Vagina (tissue), 2 donors: Measurements from ENCODE around the gene PROZ.

Experiments
- CTCF ChIP-seq, 3 experiments: fragments of 450-650 bp in 2 of 3; fragments of 200-600 bp in 1 of 3; sonication (generic) in 1 of 3; IDR thresholded peaks; one replicate each; pipeline ENCODE4 v1.5.1; 2017 to 2019; ENCODE audit warnings: antibody characterized with exemption in 3 of 3, mild to moderate bottlenecking in 2 of 3, moderate library complexity in 2 of 3
- POLR2A ChIP-seq, 2 donors: fragments of 450-650 bp; IDR thresholded peaks; one replicate each; pipeline ENCODE4 v1.6.1; 2017; ENCODE audit warnings: antibody characterized with exemption in 2 of 2, mild to moderate bottlenecking in 2 of 2, moderate library complexity in 2 of 2
- POLR2AphosphoS5 ChIP-seq, 2 donors: sonication (generic); formaldehyde crosslinking; IDR thresholded peaks; one replicate each; pipeline ENCODE4 v1.9.0; 2017; ENCODE audit warnings: antibody characterized with exemption in 2 of 2, mild to moderate bottlenecking in 2 of 2, low read depth in 1 of 2; ENCODE audit not compliant: insufficient read depth in 1 of 2

DNA sequence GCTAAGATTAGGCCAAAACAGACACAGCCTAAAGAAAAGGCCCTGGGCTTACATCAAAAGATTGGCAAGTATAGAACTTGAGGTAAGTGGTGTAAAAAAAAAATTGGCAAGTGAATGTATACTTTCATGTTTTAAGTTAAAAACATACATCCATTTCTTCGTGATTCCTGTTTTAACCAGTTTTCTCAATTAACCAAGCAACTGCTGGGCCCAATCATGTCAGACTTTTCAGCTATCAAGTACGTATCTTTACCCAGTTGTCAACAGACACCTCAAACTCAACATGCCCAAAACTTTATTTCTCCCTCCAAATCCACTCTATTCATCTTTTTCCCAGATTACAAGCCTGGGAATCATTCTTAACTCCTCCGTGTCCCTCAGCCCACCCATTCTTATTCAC is 49.0 kb downstream of the PROZ start:
- no peak for TF ChIP-seq POLR2A (IDR thresholded peaks at IDR 0.05)
- no peak for TF ChIP-seq CTCF (IDR thresholded peaks at IDR 0.05)
- no peak for TF ChIP-seq POLR2AphosphoS5 (IDR thresholded peaks at IDR 0.05; ENCODE audit: insufficient read depth in 1 of 2, low read depth in 1 of 2)
